Measurements from ENCODE around the gene ETS2.
A peak's percentile ranks its signal among the peaks of the same experiment; 100 is the strongest.

The ETS2 gene

GRCh38 chr21:38802050-38803026, 3.4 kb upstream of the ETS2 start:
- no peak for DNase-seq

GRCh38 chr21:38803075-38803660, 2.6 kb upstream of the ETS2 start:
- DNase-seq, result no peak

- DNase-seq, result peak; percentile 63
Observed at GRCh38 chr21:38804030-38804788, 1.5 kb upstream of the ETS2 start.

GRCh38 chr21:38804789-38805327, 871 bp upstream of the ETS2 start:
- peak; percentile 60 for DNase-seq

- no peak for DNase-seq
Observed at GRCh38 chr21:38806153-38806941, 618 bp downstream of the ETS2 start.

- no peak for DNase-seq
Observed at GRCh38 chr21:38806942-38807284, 1.2 kb downstream of the ETS2 start.

- no peak for DNase-seq
Observed at GRCh38 chr21:38807441-38807871, 1.7 kb downstream of the ETS2 start.

GRCh38 chr21:38807986-38808385, 2.3 kb downstream of the ETS2 start:
- DNase-seq, result no peak

- no peak for DNase-seq
Observed at GRCh38 chr21:38809198-38809878, 3.6 kb downstream of the ETS2 start.

- DNase-seq, result no peak
Observed at GRCh38 chr21:38810034-38810825, 4.5 kb downstream of the ETS2 start.

GRCh38 chr21:38810826-38811164, 5.1 kb downstream of the ETS2 start:
- no peak for DNase-seq

- DNase-seq, result peak; percentile 97
Observed at GRCh38 chr21:38811257-38811656, 5.5 kb downstream of the ETS2 start.

- no peak for DNase-seq
Observed at GRCh38 chr21:38813143-38813542, 7.4 kb downstream of the ETS2 start.

- DNase-seq, result no peak
Observed at GRCh38 chr21:38813547-38813946, 7.8 kb downstream of the ETS2 start.

GRCh38 chr21:38814126-38815059, 8.7 kb downstream of the ETS2 start:
- DNase-seq, result no peak

- peak; percentile 69 for DNase-seq
Observed at GRCh38 chr21:38815060-38815405, 9.3 kb downstream of the ETS2 start.

GRCh38 chr21:38816400-38816977, 10.8 kb downstream of the ETS2 start:
- DNase-seq, result no peak

- no peak for DNase-seq
Observed at GRCh38 chr21:38817371-38818324, 11.9 kb downstream of the ETS2 start.
